Stimulated activated CD4-positive, alpha-beta T cell treated with anti-CD3 and anti-CD28 coated beads, Interleukin-4, amount 100 ng/mL, for 24 hours (primary cell): ENCODE data around the gene SPEG.

ENCODE experiments used
- DNase-seq: peaks from one replicate; pipeline ENCODE4 v3.0.0-alpha.2; 2020

Gene SPEG

DNA sequence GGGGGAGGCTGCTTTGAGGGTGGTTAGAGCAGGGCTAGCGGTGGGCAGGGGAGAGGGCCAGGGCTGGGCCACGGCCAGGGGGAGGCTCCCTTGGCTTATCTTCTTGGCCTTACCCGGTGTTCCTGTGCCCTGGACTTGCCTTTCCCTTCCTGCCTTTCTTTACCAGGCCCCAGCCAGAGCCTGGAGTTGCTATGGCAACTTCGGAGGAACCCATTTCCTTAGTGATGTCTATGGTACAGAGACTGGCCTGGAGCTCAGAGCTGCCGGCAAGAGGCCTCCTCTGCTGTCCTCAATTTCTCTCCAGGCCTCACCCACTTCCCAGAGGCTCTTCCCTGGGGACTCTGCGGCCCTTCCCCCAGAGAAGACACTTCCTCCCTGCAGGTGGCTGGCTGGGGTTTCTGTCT is 11.5 kb downstream of the SPEG start:
- no peak for DNase-seq

DNA sequence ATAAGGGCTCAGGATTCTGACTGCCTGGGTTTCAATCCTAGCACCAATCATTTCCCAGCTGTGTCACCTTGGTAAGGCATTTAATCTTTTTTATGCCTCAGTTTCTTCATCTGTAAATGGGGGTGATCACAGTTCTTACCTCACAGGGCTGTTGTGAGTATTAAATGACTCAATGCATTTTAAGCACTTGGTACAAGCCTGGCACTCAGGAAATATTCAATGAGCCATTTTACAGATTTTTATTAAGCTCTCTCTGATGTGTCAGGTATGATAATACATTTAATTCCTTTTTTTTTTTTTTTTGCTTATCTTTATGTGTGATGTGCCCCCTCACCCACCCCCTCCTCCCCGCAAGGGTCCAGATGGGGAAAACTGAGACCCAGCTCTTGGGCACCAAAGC is 12.0 kb downstream of the SPEG start:
- no peak for DNase-seq

DNA sequence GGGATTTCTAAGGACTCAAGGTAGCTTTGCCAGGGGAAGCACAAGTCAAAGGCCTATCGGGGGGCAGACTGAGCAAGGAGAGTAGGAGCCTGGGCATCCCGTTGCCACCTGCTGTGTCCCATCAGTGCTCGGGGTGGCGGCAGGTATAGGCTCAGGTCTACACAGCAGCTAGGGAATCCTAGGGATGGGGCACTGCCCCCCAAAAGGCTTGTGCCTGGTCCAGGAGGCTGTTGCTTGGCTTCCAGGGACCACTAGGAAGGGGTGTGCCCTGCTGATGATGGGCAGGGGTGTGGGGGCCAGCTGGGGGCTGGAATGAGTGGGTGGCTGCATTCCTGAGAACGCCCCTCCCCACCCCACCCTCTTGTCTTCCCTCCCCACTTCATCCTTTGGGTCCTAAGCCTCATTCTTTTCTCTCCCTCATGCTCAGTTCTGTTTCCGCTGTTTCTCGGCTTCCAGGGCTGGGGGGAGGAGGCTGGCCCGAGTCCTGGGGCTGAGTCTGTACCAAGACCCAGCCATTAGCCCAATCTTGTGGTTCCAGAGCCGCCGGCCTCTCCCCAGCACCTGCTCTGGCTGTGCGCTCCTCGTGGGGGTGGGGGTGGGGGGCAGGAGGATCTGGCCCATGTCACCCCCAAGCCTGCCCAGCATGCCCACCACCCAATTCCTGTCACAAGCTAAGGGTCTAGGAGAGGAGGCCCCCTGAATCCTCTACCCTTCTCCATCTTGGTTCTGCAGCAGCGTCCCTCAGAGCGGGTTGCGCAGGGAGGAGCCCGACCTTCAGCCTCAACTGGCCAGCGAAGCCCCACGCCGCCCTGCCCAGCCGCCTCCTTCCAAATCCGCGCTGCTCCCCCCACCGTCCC is 12.8 kb downstream of the SPEG start:
- no peak for DNase-seq

DNA sequence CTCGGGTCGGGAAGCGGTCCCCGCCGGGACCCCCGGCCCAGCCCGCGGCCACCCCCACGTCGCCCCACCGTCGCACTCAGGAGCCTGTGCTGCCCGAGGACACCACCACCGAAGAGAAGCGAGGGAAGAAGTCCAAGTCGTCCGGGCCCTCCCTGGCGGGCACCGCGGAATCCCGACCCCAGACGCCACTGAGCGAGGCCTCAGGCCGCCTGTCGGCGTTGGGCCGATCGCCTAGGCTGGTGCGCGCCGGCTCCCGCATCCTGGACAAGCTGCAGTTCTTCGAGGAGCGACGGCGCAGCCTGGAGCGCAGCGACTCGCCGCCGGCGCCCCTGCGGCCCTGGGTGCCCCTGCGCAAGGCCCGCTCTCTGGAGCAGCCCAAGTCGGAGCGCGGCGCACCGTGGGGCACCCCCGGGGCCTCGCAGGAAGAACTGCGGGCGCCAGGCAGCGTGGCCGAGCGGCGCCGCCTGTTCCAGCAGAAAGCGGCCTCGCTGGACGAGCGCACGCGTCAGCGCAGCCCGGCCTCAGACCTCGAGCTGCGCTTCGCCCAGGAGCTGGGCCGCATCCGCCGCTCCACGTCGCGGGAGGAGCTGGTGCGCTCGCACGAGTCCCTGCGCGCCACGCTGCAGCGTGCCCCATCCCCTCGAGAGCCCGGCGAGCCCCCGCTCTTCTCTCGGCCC is 13.6 kb downstream of the SPEG start:
- no peak for DNase-seq

DNA sequence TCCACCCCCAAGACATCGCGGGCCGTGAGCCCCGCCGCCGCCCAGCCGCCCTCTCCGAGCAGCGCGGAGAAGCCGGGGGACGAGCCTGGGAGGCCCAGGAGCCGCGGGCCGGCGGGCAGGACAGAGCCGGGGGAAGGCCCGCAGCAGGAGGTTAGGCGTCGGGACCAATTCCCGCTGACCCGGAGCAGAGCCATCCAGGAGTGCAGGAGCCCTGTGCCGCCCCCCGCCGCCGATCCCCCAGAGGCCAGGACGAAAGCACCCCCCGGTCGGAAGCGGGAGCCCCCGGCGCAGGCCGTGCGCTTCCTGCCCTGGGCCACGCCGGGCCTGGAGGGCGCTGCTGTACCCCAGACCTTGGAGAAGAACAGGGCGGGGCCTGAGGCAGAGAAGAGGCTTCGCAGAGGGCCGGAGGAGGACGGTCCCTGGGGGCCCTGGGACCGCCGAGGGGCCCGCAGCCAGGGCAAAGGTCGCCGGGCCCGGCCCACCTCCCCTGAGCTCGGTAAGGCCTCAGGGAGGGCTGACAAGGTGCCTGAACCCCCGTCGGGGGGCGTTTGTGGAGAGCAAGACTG is 14.2 kb downstream of the SPEG start:
- no peak for DNase-seq

DNA sequence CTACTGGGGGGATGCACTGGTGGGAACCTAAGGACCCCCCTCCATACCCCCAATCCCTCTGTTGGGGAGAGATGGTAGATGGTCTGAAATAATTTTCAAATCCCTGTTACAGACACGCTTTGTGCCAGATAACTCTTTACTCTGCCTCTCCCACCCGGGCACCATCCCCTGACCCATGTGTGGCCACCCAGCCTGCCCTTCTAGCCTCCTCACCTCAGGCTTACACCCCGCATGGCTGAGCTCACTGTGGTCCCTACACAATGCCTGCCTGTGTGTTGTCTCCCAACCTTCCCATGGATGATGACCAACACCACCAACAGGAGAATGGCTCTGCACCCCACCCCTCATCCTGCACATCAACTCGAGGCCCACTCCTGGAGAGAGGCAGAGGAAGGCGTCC is 15.0 kb downstream of the SPEG start:
- no peak for DNase-seq

DNA sequence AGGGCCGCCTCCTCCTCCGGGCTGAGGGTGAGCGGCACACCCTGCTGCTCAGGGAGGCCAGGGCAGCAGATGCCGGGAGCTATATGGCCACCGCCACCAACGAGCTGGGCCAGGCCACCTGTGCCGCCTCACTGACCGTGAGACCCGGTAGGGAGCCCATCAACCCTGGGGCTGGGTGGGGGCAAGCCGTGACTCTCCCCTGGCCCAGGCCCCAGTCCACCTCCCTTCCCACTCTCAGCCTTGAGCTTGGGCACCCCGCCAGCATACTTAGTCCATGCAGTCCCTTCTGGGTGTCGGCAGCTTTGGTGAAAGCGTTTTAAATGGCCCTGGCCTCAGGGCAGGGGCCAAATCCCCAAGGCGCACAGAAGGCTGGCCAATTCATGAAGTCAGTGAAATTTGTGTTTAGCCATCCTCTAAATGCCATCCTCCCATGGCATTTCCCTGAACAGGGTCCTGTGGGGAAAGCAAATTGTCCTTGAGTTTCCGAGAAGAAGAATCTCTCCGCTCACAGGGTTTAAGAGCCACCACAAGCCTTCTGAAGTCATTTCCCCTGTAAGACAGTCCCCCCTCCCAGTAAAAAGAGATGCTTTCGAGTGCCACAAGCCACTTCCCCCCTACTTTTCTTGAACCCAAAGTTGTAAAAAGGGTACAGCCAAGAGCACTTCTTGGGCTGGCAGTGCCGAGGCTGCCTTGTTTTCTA is 17.2 kb downstream of the SPEG start:
- DNase-seq: no peak

DNA sequence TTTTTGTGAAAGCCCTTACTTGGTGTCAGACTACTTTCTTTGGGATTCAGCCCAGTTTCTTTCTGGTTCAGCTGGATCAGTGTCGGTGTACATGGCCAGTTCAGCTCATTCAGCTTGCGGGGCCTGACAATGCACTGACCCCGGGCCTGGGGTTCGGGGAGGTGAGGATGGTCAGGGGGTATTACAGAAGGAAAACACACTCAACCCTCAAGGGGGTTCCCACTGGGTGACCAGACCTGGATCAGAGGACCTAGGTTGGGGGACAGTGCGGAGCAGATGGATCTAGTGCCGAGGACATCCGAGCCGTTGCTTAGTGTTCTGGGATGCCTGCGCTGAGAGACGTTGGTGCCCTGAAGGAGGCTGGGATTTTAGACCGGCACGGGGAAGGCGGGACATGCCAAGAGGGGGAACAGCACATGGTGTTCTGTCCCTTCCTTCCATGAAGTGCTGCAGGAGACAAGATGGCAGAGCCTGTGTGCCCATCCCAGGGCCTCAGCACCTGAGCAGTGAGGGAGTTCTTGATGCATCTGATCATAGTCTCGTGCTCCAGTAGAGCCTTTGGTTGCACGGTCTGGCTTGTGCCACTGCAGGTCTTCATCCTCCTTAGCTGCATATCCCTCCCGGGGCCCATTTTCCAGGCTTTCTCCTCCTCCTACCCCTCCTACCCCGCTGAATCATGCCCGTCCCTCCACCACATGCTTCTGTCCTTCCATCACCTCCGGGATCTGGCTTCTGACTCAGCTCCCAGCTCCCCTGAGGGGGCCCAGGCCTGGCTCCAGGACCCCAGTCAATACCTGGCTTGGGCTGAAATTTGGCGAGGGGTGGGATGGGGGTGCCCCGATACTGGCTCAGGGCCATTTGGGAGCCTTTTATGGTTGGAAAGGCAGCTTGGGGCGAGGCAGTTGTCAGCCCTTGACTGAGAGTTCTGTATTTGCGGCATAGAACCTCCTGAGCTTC is 18.0 kb downstream of the SPEG start:
- no peak for DNase-seq

DNA sequence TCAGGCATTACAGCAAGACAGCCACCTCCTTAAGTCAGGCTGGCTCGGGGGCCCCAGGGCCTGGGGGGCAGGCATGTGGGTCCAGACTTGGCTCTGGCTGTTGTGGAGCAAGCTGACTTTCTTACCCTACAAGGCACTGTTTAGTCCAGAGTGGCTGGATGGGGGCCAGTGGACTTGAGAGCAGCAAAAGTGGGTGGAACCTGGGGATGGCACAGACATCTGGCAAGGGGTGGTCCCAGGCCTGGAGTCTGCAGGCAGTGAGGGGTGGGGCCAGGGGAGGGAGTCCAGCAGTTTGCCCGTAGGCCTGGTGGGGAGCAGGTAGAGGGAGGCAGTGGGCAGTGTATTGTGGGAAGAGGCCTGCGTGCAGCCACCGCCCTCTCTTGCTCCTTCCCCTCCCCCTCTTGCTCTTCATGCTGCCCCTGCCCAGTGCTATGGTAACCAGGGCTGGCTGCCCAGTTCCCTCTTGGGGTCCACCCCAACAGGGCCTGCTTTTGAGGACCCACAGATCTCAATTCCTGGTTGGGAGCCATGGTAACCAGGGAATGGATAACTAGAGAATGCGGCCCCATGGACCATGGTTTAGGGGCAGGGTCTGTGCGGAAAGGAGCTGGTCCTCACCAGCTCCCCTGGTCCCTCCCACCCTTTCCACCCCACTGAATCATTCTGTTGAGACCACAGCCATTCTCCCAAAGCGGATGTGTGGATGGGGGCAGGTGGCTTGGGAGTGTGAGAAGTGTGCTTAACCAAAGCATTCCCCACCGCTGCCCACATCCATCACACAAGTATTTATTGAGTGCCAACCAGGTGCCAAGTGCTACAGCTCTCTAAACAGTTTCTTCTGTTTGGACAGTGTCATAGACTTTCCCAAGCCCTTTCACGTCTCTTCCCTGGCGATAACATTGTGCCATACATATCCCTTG is 19.3 kb downstream of the SPEG start:
- no peak for DNase-seq

DNA sequence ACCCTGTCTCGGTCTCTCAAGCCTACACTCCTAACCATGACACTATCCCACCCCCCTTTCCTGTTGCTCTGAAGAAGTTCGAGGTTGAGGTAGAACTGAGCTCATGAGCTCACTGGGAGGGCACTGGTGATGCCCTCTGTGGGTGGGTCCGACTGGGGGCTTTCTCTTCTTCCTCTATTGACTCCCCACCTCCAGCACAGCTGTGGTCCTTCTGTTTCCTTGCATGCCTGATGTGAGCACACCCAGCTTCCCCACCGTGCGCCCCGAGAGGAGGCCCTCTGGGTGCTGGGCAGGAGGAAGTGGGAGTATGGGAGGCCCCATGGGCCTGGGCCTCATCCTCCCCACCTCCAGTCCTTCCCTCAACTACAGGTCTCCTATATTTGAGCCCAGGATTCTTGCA is 20.9 kb downstream of the SPEG start:
- no peak for DNase-seq

DNA sequence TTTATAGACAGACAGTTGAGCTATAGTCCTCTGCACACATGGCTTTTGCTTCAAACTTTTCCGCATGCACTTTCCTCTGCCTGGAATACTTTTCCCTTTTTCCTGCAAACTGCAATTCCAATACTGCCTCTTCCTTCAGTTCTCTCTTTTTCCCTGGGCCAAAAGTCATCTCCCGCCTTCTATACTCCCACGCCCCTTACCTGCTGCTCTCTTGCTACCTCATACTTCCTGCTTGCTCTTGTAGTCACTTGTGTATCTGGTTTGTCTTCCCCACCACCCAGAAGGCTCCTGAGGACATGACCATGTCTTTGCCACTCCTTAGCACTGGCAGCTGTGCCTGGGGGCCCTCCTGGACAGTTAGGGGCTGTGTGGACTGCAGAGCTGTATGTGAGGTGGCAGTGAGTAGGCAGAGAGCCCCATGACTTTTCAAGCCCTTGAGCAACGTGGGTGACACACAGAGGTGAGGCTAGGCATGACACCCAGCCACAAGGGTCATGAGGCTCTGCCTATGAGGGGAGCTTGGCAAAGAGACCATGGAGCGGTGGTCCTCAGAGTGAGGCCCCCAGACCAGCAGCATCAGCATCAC is 23.2 kb downstream of the SPEG start:
- no peak for DNase-seq

DNA sequence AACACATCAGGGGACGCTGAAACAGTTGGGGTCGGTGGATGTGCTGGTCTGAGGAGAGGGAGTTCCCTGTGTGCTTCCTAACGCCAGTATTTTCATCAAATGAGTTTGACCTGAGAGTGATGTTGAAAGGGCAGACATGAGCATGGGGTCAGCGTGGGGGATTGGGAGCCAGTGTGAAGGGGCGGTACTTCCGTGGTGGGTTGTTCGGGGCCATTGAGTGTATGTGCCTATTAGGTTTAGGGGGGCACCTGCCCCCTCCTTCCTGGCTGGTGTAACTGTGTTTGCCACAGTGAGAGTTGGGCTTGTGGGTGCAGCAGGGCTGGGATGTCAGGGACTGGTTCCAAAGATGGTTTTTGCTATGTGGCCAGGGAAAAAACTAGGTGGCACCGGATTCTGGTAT is 24.4 kb downstream of the SPEG start:
- DNase-seq: no peak

DNA sequence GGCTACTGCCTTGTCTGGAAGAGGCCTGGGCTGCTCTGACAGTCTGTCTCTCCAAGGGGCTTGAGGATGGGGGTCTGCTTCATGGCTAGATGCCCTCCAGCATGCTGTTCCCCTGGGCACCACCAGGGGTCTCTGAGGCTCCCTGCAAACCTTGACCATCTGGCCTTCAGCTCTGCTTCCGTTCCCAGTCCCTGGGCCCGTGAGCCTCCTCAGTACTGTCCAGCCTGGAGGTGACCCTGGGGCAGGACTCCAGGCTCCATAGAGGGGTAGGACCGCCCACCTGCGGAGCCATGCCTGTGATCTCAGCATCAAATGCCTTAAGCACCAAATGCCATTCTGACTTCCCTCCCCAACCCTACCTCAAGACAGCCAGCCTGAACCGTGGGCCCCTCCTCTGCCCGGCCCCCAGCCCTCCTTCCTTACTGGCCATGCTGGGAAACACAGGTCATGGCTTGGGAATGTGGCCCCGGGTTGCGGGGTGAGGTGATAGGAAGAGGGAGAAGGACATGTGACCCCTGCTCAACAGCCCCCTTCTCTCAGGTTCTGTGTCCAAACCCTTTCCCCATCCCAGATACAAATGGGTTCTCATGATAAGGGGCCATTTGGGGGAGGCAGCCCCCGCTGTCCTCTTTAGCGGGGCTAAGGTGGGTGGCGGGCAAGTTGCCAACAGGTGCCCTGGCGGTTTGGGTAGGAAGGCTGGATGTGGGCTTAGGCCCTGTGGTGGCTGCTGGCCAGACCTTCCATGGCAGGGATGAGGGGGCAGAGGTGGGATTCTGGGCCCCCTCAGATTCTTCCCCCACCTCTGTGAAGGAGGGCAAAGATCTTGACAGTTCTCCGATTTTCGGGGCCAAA is 25.0 kb downstream of the SPEG start:
- DNase-seq: peak; percentile 46

DNA sequence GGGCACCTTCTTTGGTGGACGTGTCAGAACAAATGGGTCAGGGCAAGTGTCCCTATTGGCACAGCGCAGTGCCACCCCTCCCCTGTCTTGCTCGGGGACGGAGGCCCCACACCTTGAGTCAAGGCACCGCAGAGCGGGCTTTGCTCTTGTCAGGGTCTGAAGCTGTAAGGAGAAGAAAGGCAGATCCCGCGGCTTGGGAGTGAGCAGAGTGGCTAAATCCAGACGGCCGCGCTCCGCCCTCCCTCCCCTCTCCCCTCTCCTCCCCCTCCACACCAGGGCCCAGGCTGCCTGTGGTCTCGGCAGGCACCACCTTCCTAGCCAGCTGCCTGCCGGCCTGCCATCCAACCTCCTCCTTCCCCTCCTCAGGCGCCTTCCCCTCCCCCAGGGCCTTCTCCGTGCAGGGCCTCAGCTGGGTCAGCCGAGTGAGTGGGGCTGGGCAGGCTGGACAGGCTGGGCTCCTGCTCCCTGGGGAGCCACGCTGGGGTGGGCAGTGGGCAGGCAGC is 25.8 kb downstream of the SPEG start:
- no peak for DNase-seq

DNA sequence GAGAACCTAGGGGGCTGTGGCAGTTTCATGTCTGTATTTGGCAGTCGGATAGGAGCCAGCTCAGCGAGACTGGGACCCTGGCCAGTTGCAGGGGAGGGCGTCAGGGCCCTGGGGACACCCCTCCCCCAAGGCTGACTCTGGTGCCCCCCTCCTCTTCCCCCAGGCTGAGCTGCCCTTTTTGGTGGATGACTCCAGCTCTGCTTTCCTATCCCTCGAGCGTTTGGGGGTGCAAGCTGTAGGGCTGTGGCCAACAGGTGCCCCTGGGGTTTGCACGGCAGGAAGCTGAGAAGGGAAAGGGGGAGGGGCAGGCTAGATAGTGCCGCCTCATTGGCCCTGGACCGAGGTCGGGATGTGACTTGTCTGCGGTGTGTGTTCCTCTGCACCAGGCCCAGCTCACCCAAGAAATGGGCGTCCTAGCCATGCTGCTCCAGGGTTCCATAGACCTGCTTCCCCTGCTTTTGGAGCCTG is 26.4 kb downstream of the SPEG start:
- no peak for DNase-seq

DNA sequence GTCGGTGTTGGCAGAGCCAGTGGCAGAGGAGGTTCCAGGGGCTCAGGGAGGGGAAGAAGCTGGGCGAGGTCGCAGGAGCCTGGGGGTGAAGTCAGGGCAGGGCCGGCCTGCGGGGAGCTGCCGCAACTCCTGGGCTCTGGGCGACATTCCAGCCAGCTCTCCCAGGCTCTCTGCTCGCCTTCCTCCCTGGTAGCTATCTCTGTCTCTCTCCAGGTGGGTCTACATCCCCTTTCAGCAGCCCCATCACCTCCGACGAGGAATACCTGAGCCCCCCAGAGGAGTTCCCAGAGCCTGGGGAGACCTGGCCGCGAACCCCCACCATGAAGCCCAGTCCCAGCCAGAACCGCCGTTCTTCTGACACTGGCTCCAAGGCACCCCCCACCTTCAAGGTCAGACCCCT is 27.0 kb downstream of the SPEG start:
- DNase-seq: no peak

DNA sequence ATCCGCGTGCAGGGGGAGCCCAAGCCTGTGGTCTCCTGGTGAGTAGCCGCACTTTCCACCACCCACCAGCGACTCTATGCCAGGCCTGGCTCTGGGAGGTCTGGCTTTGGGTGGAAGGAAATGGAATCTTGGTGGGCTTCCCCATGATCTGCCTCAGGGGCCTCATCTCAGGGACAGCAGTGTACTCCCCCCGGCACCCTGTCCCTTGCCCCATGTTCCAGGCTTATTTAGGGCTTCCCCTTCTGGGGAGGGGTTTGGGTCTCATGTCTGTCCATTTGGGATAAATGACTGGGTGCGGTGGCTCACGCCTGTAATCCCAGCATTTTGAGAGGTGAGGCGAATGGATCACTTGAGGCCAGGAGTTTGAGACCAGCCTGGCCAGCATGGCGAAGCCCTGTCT is 27.7 kb downstream of the SPEG start:
- DNase-seq: no peak

DNA sequence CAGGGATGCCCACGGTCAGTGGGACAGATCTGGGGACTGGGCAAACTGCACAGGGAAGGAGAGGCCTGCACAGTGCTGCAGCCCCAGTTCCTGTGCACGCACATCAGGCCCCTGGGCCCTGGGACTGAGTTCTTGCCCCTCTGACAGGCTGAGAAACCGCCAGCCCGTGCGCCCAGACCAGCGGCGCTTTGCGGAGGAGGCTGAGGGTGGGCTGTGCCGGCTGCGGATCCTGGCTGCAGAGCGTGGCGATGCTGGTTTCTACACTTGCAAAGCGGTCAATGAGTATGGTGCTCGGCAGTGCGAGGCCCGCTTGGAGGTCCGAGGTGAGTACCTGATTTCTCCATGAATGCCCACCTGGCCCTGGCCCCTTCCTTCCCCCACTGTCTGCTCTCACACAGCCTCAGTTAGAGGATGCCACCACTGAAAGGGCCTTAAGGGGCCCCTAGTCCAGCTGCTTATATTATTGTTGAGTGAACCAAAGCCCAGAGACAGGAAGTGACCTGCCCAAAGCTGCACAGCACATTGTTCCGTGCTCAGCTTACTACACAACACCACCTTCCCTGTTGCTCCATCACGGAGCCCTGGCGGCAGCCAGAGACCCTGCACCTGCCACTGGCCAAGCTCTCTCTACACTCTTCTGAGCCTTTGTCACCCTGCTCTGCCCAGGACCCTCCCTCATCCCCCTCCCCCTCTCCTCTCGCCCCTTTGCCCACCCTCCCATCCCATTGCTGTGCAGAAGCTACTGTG is 29.8 kb downstream of the SPEG start:
- DNase-seq: no peak
